Measurements from ENCODE around the gene GPR17. TPM values are rescaled to one million over a fixed set of nuclear protein-coding genes. Genes with fewer than 3 reads are reported as not detected.

Gene GPR17
- not detected in 2 replicates for total RNA-seq
- 0.39 TPM in 1 of 2 replicates, not detected in the other for polyA plus RNA-seq

DNA sequence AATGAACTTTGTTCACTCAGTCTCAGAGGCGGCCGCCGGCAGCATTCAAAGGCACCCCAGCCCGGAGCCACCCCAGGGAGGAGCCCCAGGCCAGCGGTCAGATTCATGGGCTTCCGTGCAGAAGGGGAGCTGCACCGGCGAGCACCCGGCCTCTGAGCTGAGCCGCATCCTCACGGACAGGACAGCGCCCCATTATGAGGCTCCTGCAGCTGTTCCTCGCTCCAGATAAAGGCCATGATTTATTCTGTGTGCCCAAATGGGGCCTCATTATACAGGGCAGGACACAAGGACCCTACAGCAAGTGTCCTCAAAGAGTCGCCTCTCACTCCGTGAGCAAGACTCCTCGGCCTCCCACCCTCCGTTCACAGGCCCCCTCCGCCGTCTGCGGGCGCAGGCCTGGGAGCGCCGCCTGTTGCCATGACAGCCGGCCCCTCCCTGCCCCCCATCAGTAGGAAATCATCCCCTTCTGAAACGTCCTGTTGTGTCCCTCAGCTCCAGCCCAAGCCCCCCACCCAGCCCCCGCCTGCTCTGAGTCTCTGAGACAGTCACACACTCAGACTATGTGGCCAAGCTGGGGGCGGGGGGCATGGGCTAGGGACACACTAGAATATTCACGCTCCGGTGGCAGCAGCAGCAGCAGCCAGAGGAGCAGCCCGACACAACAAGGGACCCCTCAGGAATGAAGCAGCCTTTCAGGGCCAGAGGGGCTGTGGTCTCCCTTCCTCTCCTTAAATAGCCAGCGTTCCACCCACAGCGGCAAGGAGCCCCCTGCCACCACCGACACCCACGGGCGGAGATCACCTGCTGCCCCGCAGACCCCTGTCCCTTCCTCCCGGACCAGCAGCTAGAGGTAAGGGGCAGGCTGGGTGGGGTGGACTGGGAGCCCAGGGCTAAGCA, at the start of gene GPR17:
Gene GPR17, plus strand, starts transcription at position 759 of the 897 bp plus-strand sequence. CDS start 4,583 bp downstream, outside the sequence.
- H3K27me3 ChIP-seq: no peaks in the 10 kb centered on the region
- no peaks in the 10 kb centered on the region for H3K9me3 ChIP-seq (ENCODE audit: low read depth)
- WGBS (ENCODE audit: low lambda C conversion rate, missing lambda C conversion rate): 81% methylated on average over 26 of the region's 37 CpGs
- no peaks in the 10 kb centered on the region for H3K79me2 ChIP-seq
- no peaks in the 10 kb centered on the region for H3K9me2 ChIP-seq (replicated peaks; ENCODE audit: insufficient read depth)
- H2AFZ ChIP-seq: no peak within 1 kb of the TSS
- peak within 1 kb of the TSS; percentile 33 for H3K4me2 ChIP-seq
- H3K4me3 ChIP-seq: no peak within 1 kb of the TSS
- DNase-seq (ENCODE audit: low spot score): peak; percentile 51
- H3K36me3 ChIP-seq (replicated peaks; ENCODE audit: insufficient read depth, low read depth): no peaks in the 10 kb centered on the region
- no peak within 1 kb of the TSS for H3K27ac ChIP-seq
- TF ChIP-seq EZH2 (IDR thresholded peaks at IDR 0.05; ENCODE audit: borderline replicate concordance) (no peak), EZH2phosphoT487 (IDR thresholded peaks at IDR 0.05; ENCODE audit: low read depth, severe bottlenecking, unreplicated experiment) (no peak)
- TF ChIP-seq, protein P1, sequence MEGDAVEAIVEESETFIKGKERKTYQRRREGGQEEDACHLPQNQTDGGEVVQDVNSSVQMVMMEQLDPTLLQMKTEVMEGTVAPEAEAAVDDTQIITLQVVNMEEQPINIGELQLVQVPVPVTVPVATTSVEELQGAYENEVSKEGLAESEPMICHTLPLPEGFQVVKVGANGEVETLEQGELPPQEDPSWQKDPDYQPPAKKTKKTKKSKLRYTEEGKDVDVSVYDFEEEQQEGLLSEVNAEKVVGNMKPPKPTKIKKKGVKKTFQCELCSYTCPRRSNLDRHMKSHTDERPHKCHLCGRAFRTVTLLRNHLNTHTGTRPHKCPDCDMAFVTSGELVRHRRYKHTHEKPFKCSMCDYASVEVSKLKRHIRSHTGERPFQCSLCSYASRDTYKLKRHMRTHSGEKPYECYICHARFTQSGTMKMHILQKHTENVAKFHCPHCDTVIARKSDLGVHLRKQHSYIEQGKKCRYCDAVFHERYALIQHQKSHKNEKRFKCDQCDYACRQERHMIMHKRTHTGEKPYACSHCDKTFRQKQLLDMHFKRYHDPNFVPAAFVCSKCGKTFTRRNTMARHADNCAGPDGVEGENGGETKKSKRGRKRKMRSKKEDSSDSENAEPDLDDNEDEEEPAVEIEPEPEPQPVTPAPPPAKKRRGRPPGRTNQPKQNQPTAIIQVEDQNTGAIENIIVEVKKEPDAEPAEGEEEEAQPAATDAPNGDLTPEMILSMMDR (IDR thresholded peaks at IDR 0.05; ENCODE audit: poor library complexity): no peak
- no peaks in the 10 kb centered on the region for H3K4me1 ChIP-seq (ENCODE audit: insufficient read depth)
- H4K20me1 ChIP-seq (ENCODE audit: insufficient read depth, poor library complexity, severe bottlenecking): no peaks in the 10 kb centered on the region

- Histone ChIP-seq H3K79me2 (no peaks in the 10 kb centered on the region), H4K20me1 (ENCODE audit: insufficient read depth, poor library complexity, severe bottlenecking) (no peaks in the 10 kb centered on the region), H3K27me3 (no peaks in the 10 kb centered on the region), H3K4me1 (ENCODE audit: insufficient read depth) (no peaks in the 10 kb centered on the region), H2AFZ (no peak overlapping the region), H3K27ac (no peak overlapping the region), H3K9me2 (replicated peaks; ENCODE audit: insufficient read depth) (no peaks in the 10 kb centered on the region), H3K4me3 (no peak overlapping the region), H3K36me3 (replicated peaks; ENCODE audit: insufficient read depth, low read depth) (no peaks in the 10 kb centered on the region), H3K9me3 (ENCODE audit: low read depth) (no peaks in the 10 kb centered on the region), H3K4me2 (no peak overlapping the region)
- no peak for DNase-seq (ENCODE audit: low spot score)
- TF ChIP-seq EZH2phosphoT487 (IDR thresholded peaks at IDR 0.05; ENCODE audit: low read depth, severe bottlenecking, unreplicated experiment) (no peak), EZH2 (IDR thresholded peaks at IDR 0.05; ENCODE audit: borderline replicate concordance) (no peak)
- TF ChIP-seq, protein P1 (IDR thresholded peaks at IDR 0.05; ENCODE audit: poor library complexity): no peak
- 92% methylated on average over 14 of the region's 14 CpGs for WGBS (ENCODE audit: low lambda C conversion rate, missing lambda C conversion rate)
Observed at GRCh38 chr2:127596311-127597045, 49.5 kb upstream of the GPR17 start.

GRCh38 chr2:127597046-127597983, 48.6 kb upstream of the GPR17 start:
- no peak overlapping the region for H3K27ac ChIP-seq
- no peaks in the 10 kb centered on the region for H4K20me1 ChIP-seq (ENCODE audit: insufficient read depth, poor library complexity, severe bottlenecking)
- WGBS (ENCODE audit: low lambda C conversion rate, missing lambda C conversion rate): 89% methylated on average over 17 of the region's 17 CpGs
- no peak overlapping the region for H2AFZ ChIP-seq
- no peaks in the 10 kb centered on the region for H3K79me2 ChIP-seq
- no peaks in the 10 kb centered on the region for H3K9me3 ChIP-seq (ENCODE audit: low read depth)
- no peak overlapping the region for H3K4me2 ChIP-seq
- H3K27me3 ChIP-seq: no peaks in the 10 kb centered on the region
- TF ChIP-seq EZH2phosphoT487 (IDR thresholded peaks at IDR 0.05; ENCODE audit: low read depth, severe bottlenecking, unreplicated experiment) (no peak), EZH2 (IDR thresholded peaks at IDR 0.05; ENCODE audit: borderline replicate concordance) (no peak)
- TF ChIP-seq, protein P1 (IDR thresholded peaks at IDR 0.05; ENCODE audit: poor library complexity): no peak
- H3K4me3 ChIP-seq: no peak overlapping the region
- H3K9me2 ChIP-seq (replicated peaks; ENCODE audit: insufficient read depth): no peaks in the 10 kb centered on the region
- no peak for DNase-seq (ENCODE audit: low spot score)
- no peaks in the 10 kb centered on the region for H3K4me1 ChIP-seq (ENCODE audit: insufficient read depth)
- H3K36me3 ChIP-seq (replicated peaks; ENCODE audit: insufficient read depth, low read depth): no peaks in the 10 kb centered on the region
